IMR-90 (cell line): ENCODE measurements around the gene SLITRK1. TPM values are rescaled to one million over a fixed set of nuclear protein-coding genes. Genes with fewer than 3 reads are reported as not detected.

Experiments
- ATAC-seq: fragments of 200-7000 bp; cut with Tn5 transposase; 2 replicates; pipeline ENCODE4 v1.9.1; 2020; ENCODE audit warnings: low read depth, mild to moderate bottlenecking, moderate library complexity
- BruUV-seq: library from RNA; stranded (reverse); fragments of 400-500 nt; replicated peaks from 2 replicates; lab custom pipeline; 2021; lab: Mats Ljungman, UMichigan
- CTCF ChIA-PET: fragments of 300-600 bp; formaldehyde crosslinking; extraction: SDS; loops from one replicate; lab custom pipeline; 2021; ENCODE audit warnings: antibody characterized with exemption; lab: Yijun Ruan, JAX
- POLR2A ChIA-PET: fragments of 300-600 bp; sonication (Branson Sonifier 250); formaldehyde crosslinking; loops from one replicate; lab custom pipeline; 2022; ENCODE audit warnings: antibody characterized with exemption; ENCODE audit not compliant: unreplicated experiment; lab: Charles Lee
- DNase-seq: peaks from one replicate; pipeline ENCODE4 v3.0.0; 2013
- H2AFZ ChIP-seq: replicated peaks from 2 replicates; pipeline ENCODE3; 2013; ENCODE audit warnings: low read length, mild to moderate bottlenecking; ENCODE audit not compliant: poor library complexity
- H2AK5ac ChIP-seq: 2 replicates; pipeline ENCODE4 v1.6.1; 2013; ENCODE audit warnings: low read depth, low read length, inconsistent platforms
- H2AK9ac ChIP-seq: replicated peaks from 2 replicates; pipeline ENCODE3; 2013; ENCODE audit warnings: mild to moderate bottlenecking, low read depth, low read length, moderate library complexity; ENCODE audit not compliant: poor library complexity
- H2BK120ac ChIP-seq: 2 replicates; pipeline ENCODE4 v1.6.1; 2013; ENCODE audit warnings: low read depth, low read length, inconsistent platforms
- H2BK15ac ChIP-seq: 3 replicates; pipeline ENCODE4 v1.6.1; 2013; ENCODE audit warnings: low read depth, low read length, inconsistent platforms
- H2BK20ac ChIP-seq: 2 replicates; pipeline ENCODE4 v1.6.1; 2013; ENCODE audit warnings: low read depth, mild to moderate bottlenecking, inconsistent platforms, low read length, moderate library complexity
- H2BK5ac ChIP-seq: 2 replicates; pipeline ENCODE4 v1.6.1; 2013; ENCODE audit warnings: mild to moderate bottlenecking, low read depth, low read length, inconsistent platforms; ENCODE audit not compliant: poor library complexity, severe bottlenecking
- H3K14ac ChIP-seq: replicated peaks from 2 replicates; pipeline ENCODE4 v1.6.1; 2013; ENCODE audit warnings: low read depth, low read length, inconsistent platforms
- H3K18ac ChIP-seq: 2 replicates; pipeline ENCODE4 v1.6.1; 2013; ENCODE audit warnings: low read depth, low read length, control low read depth
- H3K23ac ChIP-seq: 2 replicates; pipeline ENCODE4 v1.6.1; 2013; ENCODE audit warnings: low read depth, low read length, inconsistent platforms
- H3K27ac ChIP-seq: 2 replicates; pipeline ENCODE4 v1.5.1; 2013; ENCODE audit warnings: mild to moderate bottlenecking, control low read depth, low read length; ENCODE audit not compliant: insufficient read depth
- H3K27me3 ChIP-seq: 2 replicates; pipeline ENCODE4 v1.6.1; 2013; ENCODE audit warnings: low read length; ENCODE audit not compliant: control insufficient read depth, insufficient read depth
- H3K36me3 ChIP-seq: 2 replicates; pipeline ENCODE4 v1.6.1; 2013; ENCODE audit warnings: low read length, mixed read lengths; ENCODE audit not compliant: control insufficient read depth, insufficient read depth
- H3K4ac ChIP-seq: 2 replicates; pipeline ENCODE4 v1.6.1; 2013; ENCODE audit warnings: low read depth, low read length, inconsistent platforms
- H3K4me1 ChIP-seq: 2 replicates; pipeline ENCODE4 v1.6.1; 2013; ENCODE audit warnings: low read length, mixed read lengths; ENCODE audit not compliant: control insufficient read depth, insufficient read depth
- H3K4me2 ChIP-seq: 2 replicates; pipeline ENCODE4 v1.6.1; 2013; ENCODE audit warnings: low read depth, mild to moderate bottlenecking, control low read depth, low read length, moderate library complexity
- H3K4me3 ChIP-seq: 2 replicates; pipeline ENCODE4 v1.5.1; 2013; ENCODE audit warnings: low read depth, mild to moderate bottlenecking, control low read depth, low read length, moderate library complexity; ENCODE audit not compliant: insufficient read depth
- H3K56ac ChIP-seq: 2 replicates; pipeline ENCODE4 v1.6.1; 2013; ENCODE audit warnings: low read length, inconsistent platforms; ENCODE audit not compliant: insufficient read depth; ENCODE audit errors: extremely low read depth
- H3K79me1 ChIP-seq, 2 experiments: 2 replicates each; pipeline ENCODE4 v1.6.1; 2013; ENCODE audit warnings: low read length in 2 of 2, inconsistent platforms in 1 of 2, low read depth in 1 of 2
- H3K9ac ChIP-seq: 2 replicates; pipeline ENCODE4 v1.6.1; 2013; ENCODE audit warnings: low read depth, low read length, control low read depth
- H3K9me1 ChIP-seq: 2 replicates; pipeline ENCODE4 v1.6.1; 2013; ENCODE audit warnings: low read length, inconsistent platforms; ENCODE audit not compliant: insufficient read depth
- H3K9me3 ChIP-seq: 2 replicates; pipeline ENCODE4 v1.6.1; 2013; ENCODE audit warnings: low read length; ENCODE audit not compliant: control insufficient read depth, insufficient read depth
- H4K20me1 ChIP-seq: 2 replicates; pipeline ENCODE4 v1.6.1; 2013; ENCODE audit warnings: low read length, inconsistent platforms; ENCODE audit not compliant: insufficient read depth
- H4K5ac ChIP-seq: 2 replicates; pipeline ENCODE4 v1.6.1; 2013; ENCODE audit warnings: mild to moderate bottlenecking, low read depth, low read length, control low read depth
- H4K8ac ChIP-seq, 2 experiments: 2 replicates each; pipeline ENCODE4 v1.6.1; 2013; ENCODE audit warnings: low read depth in 2 of 2, low read length in 2 of 2, control low read depth in 1 of 2, inconsistent platforms in 1 of 2
- H4K91ac ChIP-seq: 2 replicates; pipeline ENCODE4 v1.6.1; 2013; ENCODE audit warnings: low read depth, low read length, inconsistent platforms; ENCODE audit not compliant: insufficient read depth
- MAFK ChIP-seq: IDR thresholded peaks from 2 replicates; pipeline ENCODE4 v1.6.1; 2012; ENCODE audit warnings: low read depth, low read length, improper control_type of control experiment
- MAZ ChIP-seq: IDR thresholded peaks from 2 replicates; pipeline ENCODE4 v1.6.1; 2012; ENCODE audit warnings: low read depth, mild to moderate bottlenecking, low read length, improper control_type of control experiment, moderate library complexity, borderline replicate concordance
- NFE2L2 ChIP-seq: fragments of 150-350 bp; IDR thresholded peaks from 2 replicates; pipeline ENCODE4 v1.6.1; 2016; ENCODE audit warnings: low read depth, mild to moderate bottlenecking, low read length
- RCOR1 ChIP-seq: IDR thresholded peaks from 2 replicates; pipeline ENCODE4 v1.6.1; 2012; ENCODE audit warnings: mild to moderate bottlenecking, low read length, improper control_type of control experiment; ENCODE audit not compliant: insufficient replicate concordance
- RFX5 ChIP-seq: IDR thresholded peaks from 2 replicates; pipeline ENCODE4 v1.8.0; 2012; ENCODE audit warnings: low read depth, mild to moderate bottlenecking, low read length, moderate library complexity
- SMC3 ChIP-seq: fragments of 150-350 bp; IDR thresholded peaks from 2 replicates; pipeline ENCODE4 v1.6.1; 2016; ENCODE audit warnings: low read depth, mild to moderate bottlenecking, antibody characterized with exemption, low read length, moderate library complexity
- WGBS, 2 experiments: methylation state at CpG; one replicate each; pipeline versions ENCODE4 v1.1.5 to v1.1.7; 2013; ENCODE audit warnings: missing lambda C conversion rate in 2 of 2; ENCODE audit not compliant: insufficient read length in 1 of 2; ENCODE audit errors: extremely low coverage in 2 of 2; 5-methylcytosine and 5-hydroxymethylcytosine counted together
- dilution Hi-C: fragments of 300-500 bp; cut with HindIII; formaldehyde crosslinking; loops from one replicate; pipeline ENCODE4 v1.14.3; 2018; ENCODE audit warnings: low sequenced_read_pairs; ENCODE audit not compliant: unreplicated experiment
- in situ Hi-C: fragments of 300-500 bp; cut with MboI; formaldehyde crosslinking; loops from 3 replicates; pipeline ENCODE4 v1.14.3; 2019; ENCODE audit warnings: low sequenced_read_pairs, inconsistent platforms, mixed read lengths
- intact Hi-C: fragments of 100-400 bp; cut with micrococcal nuclease; formaldehyde crosslinking; loops from 2 replicates; pipeline ENCODE4 v1.10.0; 2022
- polyA plus RNA-seq, 3 experiments: library from polyadenylated mRNA; depleted of rRNA; stranded (reverse); fragments of >200 nt; gene quantifications; 2 replicates each; pipeline ENCODE4 v1.2.3, GENCODE V29; 2012; ENCODE audit warnings: low replicate concordance in 1 of 3
- total RNA-seq: library from RNA; depleted of rRNA; stranded (reverse); fragments of >200 nt; gene quantifications from 2 replicates; pipeline ENCODE4 v1.2.3, GENCODE V29; 2012
- TF ChIP-seq, protein P1 (sequence below): conservative IDR thresholded peaks from 2 replicates; pipeline ENCODE4 v1.5.1; 2012; ENCODE audit warnings: mild to moderate bottlenecking, low read depth, low read length, improper control_type of control experiment

Gene SLITRK1
- total and polyA plus RNA-seq, 2 of the 4 experiments (the other 2 are of a cell fraction): under 0.01 to 0.07 TPM

DNA sequence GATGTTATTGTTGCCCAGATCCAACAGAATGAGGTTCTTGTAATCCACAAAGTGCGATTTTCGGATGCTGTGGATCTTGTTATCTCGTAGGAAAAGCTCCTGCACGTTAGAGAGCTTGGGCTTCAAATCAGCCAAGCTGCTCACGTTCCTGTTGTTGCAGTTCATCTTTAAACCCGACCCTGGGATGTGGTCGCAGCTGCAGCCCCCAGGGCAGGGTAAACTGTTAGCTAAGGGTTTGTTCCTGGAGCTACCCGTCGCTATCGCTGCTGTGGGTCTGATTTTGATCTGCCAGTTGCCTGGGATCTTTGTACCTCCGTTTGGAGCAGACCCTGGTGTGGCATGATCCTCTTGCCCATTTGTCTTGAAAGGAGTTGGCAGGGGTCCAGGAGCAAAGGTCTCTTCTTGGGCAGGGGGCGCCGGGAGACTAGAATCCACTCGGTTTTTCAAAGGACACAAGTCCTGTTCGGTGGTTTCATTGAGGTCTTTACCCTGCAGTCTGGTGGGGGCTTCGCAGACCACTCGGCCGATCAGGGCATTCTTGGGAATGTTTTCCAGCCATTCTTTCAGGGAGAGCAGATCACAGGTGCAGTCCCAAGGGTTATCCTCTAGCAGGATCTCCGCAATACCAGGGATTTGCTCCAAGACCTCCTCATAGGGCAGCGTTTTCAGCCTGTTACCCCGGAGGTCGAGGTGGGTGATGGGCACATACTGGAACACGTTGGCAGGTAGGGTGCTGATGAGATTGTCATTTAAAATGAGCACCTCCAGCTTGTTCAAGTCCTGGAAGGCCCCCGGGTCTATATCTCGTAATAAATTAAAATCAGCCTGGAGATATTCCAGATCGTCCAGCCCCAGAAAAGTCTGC lies 1.8 kb downstream of the SLITRK1 start:
- POLR2A ChIA-PET: no interaction called here
- Histone ChIP-seq H3K56ac (no peak overlapping the region), H2AFZ (no peak overlapping the region), H2BK5ac (no peak overlapping the region), H3K18ac (no peak overlapping the region), H3K4me2 (no peak overlapping the region), H3K9me3 (peaks cover 6% of the 10 kb centered on the region), H4K91ac (no peak overlapping the region), H3K4me3 (no peak overlapping the region), H3K9ac (no peak overlapping the region), H3K23ac (no peak overlapping the region), H3K4ac (no peak overlapping the region), H4K20me1 (no peaks in the 10 kb centered on the region), H4K5ac (no peak overlapping the region), H3K14ac (no peak overlapping the region), H2AK9ac (no peak overlapping the region), H3K4me1 (no peaks in the 10 kb centered on the region), H3K9me1 (no peaks in the 10 kb centered on the region), H3K27me3 (peaks cover 17% of the 10 kb centered on the region), H4K8ac (no peak overlapping the region), H3K27ac (no peak overlapping the region), H3K79me1 (no peaks in the 10 kb centered on the region), H2AK5ac (no peak overlapping the region), H2BK15ac (no peak overlapping the region), H2BK20ac (no peak overlapping the region), H3K36me3 (no peaks in the 10 kb centered on the region), H2BK120ac (no peak overlapping the region)
- no peak for TF ChIP-seq RFX5
- TF ChIP-seq, protein P1, sequence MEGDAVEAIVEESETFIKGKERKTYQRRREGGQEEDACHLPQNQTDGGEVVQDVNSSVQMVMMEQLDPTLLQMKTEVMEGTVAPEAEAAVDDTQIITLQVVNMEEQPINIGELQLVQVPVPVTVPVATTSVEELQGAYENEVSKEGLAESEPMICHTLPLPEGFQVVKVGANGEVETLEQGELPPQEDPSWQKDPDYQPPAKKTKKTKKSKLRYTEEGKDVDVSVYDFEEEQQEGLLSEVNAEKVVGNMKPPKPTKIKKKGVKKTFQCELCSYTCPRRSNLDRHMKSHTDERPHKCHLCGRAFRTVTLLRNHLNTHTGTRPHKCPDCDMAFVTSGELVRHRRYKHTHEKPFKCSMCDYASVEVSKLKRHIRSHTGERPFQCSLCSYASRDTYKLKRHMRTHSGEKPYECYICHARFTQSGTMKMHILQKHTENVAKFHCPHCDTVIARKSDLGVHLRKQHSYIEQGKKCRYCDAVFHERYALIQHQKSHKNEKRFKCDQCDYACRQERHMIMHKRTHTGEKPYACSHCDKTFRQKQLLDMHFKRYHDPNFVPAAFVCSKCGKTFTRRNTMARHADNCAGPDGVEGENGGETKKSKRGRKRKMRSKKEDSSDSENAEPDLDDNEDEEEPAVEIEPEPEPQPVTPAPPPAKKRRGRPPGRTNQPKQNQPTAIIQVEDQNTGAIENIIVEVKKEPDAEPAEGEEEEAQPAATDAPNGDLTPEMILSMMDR: no peak
- TF ChIP-seq SMC3: no peak
- TF ChIP-seq MAZ: no peak
- TF ChIP-seq NFE2L2: no peak
- no peak for TF ChIP-seq RCOR1
- TF ChIP-seq MAFK: no peak
- ATAC-seq (no peak), DNase-seq (no peak)
- WGBS, 2 experiments: 4% methylated on average over 8 of the region's 26 CpGs; no CpG with 5 or more reads in 1 of the 2 experiments
- dilution Hi-C loops (no loop called here), intact Hi-C loops (no loop called here), in situ Hi-C loops (no loop called here)
- BruUV-seq: no TSS peak
- CTCF ChIA-PET: interaction anchor here (0.6 kb wide), 1 partner anchor 1171 kb away, joined by 3 read pairs; no protein-coding TSS in a partner anchor
